GM12872 (cell line): Measurements from ENCODE around the gene CBLC.

Source experiments
- TF ChIP-seq, protein P1 (sequence below): IDR thresholded peaks from 3 replicates; pipeline ENCODE4 v1.5.1; 2011; ENCODE audit warnings: low read depth, mild to moderate bottlenecking, low read length, moderate library complexity; ENCODE audit not compliant: insufficient read depth

The CBLC gene

DNA sequence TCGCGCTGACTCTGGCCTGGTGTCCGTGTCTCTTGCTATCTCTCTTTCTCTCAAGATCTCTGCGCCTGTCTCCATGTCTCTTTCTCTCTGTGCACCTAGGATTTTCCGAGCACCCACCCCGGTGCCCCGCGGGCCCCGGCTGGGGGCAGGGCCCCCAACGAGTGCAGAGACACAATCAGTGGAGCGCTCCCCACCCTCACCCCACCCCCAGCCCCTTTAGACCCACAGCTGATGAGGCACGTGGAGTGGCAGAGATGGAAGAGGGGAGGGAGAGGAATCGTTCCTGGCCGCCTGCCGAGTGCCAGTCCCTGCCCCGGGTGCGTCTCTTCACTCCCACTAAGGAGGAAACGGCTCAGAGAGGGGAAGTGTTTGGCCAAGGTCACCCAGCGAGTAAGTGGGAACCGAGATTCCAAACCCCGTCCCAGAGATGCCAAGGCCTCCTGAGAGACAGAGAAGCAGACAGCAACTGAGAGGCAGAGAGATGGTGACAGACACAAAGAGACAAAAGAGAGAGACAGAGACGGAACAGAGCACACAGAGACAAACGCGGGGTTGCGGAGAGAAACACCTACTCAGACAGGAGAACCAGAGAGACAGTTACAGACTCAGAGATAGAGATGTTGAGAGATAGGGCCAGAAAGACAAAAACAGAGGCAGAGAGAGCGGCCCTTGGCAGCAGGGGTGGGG is 29.8 kb upstream of the CBLC start:
- TF ChIP-seq, protein P1, sequence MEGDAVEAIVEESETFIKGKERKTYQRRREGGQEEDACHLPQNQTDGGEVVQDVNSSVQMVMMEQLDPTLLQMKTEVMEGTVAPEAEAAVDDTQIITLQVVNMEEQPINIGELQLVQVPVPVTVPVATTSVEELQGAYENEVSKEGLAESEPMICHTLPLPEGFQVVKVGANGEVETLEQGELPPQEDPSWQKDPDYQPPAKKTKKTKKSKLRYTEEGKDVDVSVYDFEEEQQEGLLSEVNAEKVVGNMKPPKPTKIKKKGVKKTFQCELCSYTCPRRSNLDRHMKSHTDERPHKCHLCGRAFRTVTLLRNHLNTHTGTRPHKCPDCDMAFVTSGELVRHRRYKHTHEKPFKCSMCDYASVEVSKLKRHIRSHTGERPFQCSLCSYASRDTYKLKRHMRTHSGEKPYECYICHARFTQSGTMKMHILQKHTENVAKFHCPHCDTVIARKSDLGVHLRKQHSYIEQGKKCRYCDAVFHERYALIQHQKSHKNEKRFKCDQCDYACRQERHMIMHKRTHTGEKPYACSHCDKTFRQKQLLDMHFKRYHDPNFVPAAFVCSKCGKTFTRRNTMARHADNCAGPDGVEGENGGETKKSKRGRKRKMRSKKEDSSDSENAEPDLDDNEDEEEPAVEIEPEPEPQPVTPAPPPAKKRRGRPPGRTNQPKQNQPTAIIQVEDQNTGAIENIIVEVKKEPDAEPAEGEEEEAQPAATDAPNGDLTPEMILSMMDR = no peak

DNA sequence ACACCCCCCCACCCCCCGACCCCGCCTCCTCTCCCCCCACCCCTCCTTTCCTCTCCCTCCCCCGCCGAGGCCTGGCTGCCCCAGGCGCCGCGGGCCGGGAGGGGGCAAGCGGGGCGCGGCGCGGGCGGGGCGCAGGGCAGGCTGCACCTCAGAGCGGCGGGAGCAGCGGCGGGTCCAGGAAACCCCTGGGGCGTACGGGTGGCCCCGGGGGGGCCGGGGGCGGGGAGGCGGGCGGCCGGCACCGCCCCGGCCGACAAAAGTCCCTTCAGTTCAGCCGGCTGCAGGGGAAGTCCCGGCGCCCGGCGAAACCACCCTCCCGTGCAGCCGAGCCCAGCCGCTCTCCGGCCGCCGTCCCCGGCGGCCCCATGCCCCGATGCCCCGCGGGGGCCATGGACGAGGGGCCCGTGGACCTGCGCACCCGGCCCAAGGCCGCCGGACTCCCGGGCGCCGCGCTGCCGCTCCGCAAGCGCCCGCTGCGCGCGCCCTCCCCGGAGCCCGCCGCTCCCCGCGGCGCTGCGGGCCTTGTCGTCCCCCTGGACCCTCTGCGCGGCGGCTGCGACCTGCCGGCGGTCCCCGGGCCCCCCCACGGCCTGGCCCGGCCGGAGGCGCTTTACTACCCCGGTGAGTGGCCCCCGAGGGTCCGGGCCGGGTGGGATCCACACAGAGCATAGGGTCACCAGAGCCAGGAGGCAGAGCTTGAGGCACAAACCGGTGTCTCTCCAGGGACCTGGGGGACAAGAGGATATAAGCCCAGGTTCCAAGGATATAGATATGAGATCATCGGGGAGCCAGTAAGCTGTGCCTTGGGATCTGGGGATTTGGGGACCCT is 29.1 kb upstream of the CBLC start, which contains the start of gene BCL3:
Gene BCL3 (plus strand): TSS at position 283 of the 829 bp plus-strand sequence. CDS start 83 bp downstream, at position 366.
- TF ChIP-seq, protein P1 = no peak

DNA sequence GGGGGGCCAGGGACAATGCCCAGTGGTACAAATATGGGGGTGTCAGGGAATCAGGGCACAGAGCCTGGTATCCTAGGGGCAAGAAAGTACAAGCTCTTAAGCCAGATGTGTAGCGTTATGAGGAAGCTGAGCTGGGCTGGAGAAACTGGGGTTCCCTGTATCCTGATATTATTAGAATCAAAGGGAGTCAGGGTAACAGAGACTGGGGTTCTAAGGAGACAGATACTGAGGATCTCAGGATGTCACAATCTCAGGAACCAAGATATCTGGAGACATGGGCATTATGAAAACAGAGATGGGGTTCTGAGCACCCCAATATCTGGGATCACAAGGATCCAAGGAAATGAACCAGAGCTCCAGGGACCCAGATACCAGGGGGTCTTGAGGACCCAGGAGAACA is 28.4 kb upstream of the CBLC start:
- TF ChIP-seq, protein P1 = no peak

DNA sequence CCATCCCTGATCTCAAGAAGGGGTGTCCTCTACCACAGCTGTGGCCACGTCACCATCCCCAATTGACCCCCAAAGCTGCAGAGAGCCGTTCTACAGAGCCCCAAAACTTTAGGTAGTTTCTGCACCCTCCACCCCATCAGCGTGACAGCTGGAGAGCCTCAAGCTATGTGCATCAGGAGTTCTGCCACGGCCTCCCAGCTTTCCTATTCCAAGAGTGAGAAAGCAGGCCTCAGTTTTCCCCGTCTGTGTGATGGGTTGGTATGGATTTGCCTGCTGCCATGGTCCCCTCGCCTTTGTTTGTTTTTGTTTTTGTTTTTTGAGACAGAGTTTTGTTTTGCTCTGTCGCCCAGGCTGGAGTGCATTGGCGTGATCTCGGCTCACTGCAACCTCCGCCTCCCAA is 27.7 kb upstream of the CBLC start:
- TF ChIP-seq, protein P1 = no peak

DNA sequence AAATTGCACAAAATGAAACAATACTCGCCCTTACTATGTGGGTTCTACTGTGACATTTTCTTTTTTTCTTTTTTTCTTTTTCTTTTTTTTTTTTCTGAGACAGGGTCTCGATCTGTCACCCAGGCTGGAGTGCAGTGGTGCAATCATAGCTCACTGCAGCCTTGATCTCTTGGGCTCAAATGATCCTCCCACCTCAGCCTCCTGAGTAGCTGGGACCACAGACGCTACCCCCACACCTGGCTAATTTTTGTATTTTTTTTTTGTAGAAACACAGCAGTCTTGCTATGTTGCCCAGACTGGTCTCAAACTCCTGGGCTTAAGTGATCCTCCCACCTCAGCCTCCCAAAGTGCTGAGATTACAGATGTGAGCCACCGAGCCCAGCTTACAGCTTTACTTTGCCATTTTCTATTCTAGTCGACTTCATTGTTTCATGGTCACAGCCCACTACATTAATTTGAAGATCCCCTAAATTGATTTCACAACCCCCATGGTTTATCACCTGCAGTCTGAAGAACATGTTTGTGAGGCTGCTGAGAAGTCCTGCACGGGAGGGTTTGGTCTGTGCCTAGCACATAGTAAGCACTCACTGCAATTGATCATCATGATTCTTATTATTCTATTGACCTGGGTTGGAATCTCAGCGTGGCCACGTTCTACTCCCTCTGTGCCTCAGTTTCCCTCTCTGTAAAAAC is 25.4 kb upstream of the CBLC start:
- TF ChIP-seq, protein P1 = no peak

DNA sequence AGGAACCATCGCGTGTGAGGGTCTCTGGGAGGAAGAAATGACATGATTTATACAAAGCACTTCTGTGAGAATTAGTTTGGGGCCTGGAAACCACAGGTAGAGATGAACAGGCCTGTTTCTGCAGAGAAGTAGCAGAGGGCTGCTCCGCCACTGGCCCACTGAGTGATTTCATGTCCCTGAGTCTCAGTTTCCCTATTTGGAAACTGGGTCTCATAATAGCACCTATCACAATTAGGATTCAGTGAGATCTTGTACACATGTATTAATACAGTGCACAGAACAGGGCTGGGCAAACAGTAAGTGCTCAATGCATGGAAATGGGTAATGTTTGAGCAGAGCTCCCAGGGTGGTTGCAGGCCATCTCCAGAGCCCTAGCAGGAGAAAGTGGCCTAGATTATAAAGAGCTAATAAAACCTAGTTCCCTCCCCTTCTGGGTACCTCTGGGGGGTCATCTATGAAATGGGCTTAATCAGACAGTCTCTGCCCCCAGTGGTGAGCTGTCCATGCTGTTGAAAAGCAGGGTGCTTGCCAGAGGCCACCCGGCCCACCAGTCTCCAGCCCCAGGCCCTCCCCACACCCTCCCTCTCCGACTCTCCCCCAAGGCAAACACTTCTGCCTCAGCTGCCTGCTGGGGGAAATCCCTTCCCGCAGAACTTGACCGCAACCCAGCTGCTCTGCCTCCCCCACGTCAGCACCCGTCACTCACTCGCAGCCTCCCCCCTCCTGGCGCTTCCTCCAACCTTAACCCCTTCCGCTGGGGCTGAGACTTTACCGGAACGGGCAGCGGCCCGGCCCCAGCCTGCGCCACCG is 24.7 kb upstream of the CBLC start:
- TF ChIP-seq, protein P1 = 0 out of 3 replicates have a peak, but pooled peaks have one; percentile 6
